Pulmonary artery endothelial cell (primary cell): ENCODE data around the gene RRP1. TPM values are rescaled to one million over a fixed set of nuclear protein-coding genes. Genes with fewer than 3 reads are reported as not detected.

ENCODE experiments used
- DNase-seq: peaks from one replicate; pipeline ENCODE4 v3.0.0-alpha.2; 2011; ENCODE audit warnings: low read depth, low spot score
- total RNA-seq: library from RNA; depleted of rRNA; stranded (reverse); fragments of >200 nt; gene quantifications from 2 replicates; pipeline ENCODE4 v1.2.3, GENCODE V29; 2014

Gene RRP1
- total RNA-seq, 1 donor from 2014 or later, result 28.2 TPM

DNA sequence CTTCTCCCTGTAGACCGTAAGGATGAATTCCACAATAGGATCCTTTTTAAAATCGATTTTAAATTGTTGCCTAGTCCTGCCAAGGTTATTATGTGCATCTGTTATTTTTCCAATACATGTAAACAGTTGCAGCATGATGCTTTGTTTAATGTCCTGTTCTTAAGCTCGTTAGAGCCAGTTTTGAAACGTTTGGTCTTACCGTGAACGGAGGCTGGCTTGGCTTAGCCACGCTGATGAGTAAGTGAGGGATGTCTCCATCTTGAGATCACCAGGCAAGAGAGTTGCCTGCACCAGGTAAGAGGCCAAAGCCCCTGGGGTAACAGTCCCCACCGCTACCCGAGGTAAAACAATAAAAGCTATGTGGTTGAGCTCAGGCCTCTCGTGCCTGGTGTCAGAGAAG lies 30.6 kb upstream of the RRP1 start:
- DNase-seq, result no peak

DNA sequence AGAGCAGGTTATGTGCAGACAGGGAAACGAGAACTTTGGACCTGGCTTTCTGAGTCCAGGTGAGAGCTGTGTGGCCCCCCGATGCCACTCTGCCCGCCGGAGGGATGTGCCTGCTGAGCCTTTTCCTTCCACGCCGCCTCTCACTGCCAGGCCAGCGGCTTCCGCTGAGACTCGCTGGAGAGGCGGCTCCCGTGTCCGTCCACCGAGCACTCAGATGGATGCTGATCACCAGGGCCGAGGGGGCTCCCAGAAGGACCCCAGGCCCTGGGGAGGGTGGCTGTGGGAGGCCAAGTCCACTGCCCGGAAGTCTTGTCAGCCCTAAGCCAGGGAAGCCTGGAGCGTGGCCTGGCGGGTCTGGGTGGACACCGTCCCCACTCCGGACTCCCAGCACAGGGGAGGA lies 29.7 kb upstream of the RRP1 start:
- no peak for DNase-seq

DNA sequence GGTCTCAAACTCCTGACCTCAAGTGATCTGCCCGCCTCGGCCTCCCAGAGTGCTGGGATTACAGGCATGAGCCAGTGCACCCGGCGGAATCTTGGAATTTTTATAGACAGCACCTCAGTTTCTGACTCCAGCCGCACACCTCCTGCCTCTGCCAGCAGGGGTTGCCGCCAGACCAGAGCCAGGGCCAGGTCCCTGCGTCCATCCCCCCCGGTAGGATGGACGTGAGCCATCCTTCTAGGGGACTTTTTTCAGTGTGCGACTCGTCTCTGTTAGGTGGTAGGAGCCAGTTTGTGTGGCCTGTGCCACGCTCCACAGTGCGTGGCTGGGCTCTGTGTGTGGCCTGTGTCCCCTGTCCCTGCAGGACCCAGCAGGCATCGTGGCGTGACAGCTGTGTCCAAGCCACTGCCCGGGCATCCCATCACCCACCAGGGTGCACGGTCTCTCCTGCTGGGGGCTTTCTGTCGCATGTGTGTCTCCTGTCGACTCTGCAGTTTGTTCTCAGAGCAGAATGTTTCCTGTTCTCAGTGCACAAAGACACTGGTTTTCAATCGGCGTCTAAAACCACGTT lies 28.9 kb upstream of the RRP1 start:
- no peak for DNase-seq

DNA sequence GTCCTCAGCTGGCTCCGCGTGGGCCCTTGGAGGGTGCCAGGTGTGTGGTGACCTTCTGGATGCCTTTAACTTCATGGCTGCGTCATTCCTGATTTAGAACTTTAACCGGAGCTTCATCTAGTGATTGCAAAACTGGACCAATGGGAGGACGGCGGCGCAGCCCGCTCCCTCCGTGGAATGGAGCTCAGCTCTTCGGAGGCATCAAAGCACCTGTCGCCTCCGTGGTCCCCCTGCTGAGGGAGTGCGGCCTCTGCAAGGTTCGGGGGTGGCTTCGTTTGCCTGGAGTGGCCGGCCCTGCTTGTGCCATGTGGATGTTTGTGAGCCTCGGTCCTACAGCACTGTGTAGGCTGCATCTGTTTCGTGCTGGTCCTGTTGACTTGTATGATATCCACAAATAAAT lies 27.5 kb upstream of the RRP1 start:
- no peak for DNase-seq

DNA sequence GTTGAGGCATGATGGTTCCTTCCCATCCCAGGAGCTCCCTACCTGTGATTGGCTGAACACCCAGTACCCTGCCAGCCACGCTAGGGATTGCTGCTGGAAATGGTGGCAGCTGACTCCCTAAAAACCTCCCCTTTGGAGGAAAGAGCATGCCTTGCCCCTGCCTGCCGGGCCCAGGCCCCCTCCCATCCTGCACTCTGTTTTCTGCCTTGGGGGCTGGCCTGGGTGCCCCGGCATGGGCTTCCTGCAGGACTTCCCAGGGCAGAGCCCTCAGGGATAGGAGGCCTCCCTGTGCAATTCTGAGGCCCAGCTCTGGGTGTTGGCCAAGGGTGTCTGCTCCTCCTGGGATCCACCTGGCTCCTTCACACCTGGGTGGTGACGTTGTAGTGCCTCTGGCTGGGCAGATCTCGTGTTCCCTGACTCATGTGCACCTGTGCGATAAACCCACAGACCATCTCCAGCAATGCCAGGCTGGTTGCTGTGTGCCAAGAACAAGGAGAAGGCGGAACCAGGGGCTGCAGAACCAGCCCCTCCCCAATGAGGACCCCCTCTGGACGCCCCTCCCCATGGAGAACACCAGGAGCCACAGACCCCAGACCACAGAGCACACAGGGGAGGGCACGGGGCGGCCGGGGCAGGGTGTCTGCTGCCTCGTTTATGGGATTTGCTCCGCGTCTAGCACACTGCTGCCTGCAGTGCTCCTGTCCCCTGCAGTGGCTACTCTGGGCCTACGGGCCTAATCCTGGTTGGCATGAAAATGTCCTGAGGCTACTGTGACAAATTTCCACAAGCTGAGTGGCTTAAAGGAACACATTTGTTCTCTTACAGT lies 26.9 kb upstream of the RRP1 start:
- no peak for DNase-seq

DNA sequence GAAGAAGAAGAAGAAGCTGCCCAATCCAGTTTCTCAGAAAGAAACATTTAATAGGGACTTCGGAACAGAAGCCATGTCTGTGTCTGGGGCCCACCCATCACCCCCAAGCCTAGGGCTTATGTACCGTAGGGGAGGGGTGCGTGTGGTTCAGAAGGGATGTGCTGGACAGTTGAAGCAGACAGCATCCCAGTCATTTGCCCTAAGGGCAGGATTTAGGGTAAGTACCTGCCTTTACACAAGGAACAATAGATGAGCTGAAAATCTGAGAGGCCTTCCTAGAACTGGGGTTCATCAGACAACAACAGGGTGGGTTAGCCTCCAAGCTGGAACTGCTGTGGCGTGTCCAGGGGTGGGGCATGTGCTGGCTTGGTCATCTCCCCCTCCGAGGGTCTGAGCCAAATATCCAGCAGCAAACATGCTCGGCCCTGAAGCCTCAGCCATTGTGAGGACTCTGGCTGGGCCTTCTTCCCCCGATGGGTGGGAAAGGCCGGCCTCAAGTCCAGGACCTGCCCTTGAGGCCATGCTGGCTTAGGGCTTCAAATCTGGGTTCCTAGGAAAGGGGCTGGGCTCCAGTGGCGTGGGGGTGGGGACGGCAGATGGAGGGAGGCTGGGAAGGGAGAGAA lies 25.4 kb upstream of the RRP1 start:
- DNase-seq, result no peak

DNA sequence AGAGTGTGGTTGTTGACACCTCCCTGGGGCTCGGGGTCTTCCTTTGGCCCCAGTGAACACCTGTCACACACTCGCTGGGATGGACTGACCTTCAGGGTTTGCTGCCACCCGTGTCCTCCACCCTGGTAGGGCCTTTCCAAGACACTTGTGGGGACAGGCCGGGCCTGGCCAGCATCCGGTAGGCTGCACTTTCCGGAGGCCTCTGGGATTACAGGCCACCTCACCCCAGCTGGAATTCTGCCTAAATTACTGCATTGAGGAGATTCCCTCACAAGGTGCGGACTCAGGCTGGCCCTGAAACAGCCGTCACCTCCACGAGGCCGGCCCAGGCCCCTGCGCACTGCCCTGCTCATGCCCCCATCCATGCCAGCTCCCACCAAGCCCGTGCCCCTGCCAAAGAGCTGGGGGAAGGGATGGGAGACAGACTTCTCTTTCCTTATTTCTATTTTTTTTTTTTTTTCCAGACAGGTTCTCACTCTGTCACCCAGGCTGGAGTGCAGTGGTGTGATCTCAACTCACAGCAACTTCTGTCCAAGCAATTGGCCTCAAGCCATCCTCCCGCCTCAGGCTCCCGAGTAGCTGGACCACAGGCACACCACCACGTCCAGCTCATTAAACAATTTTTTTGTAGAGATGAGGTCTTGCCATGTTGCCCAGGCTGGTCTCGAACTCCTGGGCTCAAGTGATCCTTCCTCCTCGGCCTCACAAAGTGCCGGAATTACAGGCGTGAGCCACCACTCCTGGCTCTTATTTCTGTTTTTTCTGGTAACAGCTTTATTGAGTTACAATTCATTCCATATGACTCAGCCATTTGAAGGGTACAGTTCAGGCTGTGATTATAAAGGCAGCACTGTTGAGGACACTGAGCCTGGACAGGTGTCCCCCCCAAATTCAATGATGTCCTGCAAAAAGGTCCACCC lies 24.5 kb upstream of the RRP1 start:
- no peak for DNase-seq

DNA sequence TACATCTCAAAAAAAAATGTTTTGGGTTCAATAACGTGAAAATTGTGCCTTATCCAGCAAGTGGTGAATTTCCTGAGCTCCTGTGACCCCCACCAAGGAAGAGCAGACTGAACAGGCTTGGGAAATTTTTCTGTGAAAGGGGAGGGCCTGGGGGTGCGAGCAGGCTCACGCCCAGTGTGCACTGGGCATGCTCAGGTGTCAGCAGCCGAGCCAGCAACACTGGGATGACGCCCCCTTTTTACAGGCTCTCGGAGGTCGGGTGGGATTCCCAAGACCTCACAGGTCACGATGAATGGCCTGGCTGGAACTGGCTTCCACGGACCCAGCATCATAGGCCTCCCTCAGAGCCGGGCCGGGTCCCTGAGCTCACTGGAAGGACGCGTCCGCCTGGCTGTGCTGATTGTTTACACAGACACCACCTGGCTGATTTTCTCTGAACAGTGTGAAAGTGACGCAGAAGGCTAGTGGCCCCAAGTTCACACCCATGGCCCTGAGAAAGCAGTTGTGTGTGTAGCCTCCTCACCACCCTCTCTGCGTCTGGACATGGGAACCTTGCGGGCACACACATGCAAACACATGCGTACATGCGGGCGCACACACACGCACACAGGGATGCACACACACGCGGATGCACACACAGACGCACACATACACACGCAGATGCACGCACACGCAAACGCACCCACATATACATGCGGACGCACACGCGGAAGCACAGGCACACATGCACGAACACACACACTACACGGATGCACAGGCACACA lies 22.5 kb upstream of the RRP1 start:
- no peak for DNase-seq

DNA sequence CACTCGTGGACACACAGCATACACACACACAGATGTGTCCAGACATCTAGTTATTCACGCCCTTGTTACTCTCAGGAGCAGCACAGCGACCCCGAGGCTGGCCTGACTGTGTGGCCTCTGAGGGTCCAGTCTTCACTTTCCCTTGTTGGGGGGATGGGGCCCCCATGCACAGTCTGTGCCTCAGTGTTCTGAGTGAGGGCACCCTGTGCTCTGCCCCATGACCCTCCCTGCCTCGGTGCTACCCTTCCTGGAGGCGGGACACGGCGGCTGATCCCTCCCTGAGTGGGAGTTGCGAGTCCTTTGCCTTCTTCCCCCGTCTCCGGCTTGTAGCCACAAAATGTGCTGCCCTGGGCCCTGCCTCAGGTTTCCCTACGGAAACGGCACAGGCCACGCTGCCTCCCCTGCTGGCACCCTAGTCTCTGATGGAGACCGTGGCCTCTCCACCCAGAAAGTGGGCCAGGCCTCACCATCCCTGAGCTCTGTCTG lies 21.8 kb upstream of the RRP1 start:
- no peak for DNase-seq

DNA sequence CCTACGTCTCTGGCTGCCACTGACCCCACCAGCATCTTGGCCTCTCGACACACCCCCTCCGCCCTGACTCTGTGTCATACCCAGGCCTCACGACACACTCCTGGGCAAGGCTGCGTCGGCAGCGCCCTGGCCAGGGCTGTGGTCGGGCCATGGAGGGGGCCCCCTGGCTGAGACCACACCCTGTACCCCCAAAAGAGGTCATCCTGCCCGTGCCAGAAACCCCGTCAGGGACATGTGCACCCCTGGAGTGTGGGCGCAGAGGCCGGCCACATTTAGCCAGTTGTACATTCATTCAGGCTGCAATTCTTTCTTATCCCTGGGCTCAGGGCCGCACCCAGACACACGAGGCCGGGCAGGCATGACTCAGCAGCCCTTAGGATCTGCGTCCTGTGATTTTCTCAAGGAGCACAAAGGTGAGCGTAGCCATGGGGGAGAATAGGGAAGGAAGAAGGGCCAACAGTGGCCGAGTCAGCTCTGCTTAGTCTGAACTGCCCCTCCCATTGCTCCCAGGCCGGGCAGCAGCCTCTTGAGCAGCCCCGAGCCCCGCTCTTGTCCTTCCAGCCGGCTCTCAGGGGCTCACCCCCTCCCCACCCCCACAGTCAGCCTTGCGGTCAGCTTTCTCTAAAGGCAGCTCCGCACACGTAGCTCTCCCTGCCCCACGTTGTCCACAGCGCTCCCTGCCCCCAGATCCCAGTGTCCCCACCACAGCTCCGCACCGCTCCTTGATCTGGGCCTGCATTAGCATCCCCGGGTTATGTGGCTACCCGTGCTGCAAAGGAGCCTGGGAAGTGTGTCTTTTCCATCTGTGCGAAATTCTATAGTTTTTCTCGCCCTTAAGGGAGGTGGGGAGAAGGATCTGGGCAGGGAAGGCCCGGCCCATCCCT lies 21.2 kb upstream of the RRP1 start:
- DNase-seq, result no peak

DNA sequence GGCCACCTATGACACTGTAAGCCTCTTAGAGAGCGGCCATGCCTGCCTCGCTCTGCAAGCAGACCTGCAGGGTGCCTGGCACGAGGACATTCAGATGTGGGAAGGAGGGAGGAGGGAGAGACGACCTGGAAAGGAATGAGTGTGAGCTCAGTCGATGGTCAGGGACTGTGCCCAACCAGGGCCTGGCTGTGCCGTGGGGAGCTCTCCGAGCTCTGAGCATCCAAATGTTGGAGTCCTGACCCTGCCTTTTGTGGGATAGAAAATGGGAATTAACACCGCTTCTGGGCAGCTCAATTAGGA lies 20.6 kb upstream of the RRP1 start:
- DNase-seq, result no peak

DNA sequence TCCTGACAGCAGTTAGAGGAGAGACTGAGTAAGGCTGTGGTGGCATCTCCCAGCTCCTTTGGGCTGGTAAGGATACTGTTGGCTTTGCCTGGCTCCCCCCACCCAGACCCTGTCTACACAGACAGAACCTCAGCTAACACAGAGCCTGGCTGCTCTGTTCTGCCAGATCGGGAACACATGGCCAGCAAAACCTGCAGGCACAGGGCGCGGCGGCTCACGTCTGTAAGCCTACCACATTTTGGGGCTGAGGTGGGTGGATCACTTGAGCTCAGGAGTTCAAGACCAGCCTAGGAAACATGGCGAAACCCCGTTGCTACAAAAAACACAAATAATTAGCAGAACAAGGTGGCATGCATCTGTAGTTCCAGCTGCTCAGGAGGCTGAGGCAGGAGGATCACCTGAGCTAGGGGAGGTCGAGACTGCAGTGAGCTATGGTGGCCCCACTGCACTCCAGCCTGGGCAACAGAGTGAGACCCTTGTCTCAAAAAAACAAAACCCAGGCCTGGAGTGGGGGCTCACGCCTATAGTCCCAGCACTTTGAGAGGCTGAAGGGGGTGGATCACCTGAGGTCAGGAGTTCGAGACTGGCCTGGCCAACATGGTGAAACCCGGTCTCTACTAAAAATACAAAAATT lies 19.9 kb upstream of the RRP1 start:
- DNase-seq, result no peak

DNA sequence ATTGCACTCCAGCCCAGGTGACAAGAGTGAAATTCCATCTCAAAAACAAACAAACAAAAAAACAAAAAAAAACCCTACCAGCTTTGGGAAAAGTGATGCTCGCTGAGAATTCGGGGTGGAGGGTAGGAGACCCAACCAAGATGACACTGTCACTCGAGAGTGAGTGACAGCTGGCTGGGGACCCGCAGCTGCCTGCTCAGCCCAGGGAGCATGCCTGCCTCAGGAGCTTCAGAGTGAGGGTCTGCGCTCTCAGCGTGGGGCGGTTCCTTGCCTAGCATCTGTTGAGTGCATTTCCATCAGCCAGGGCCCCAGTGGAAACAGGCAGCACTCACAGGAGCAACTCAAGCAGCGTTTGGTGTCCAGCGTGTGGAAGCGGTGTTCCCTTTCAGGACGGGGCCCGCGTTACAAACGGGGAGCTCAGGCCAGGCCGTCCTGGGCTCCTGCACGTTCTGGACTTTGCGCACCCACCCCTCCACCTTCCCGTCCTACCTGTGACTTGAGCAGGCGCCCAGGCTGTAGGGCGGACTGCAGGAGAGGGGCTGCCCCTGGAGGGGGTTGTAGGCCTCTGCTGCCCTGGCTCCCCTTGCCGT lies 19.2 kb upstream of the RRP1 start:
- no peak for DNase-seq

DNA sequence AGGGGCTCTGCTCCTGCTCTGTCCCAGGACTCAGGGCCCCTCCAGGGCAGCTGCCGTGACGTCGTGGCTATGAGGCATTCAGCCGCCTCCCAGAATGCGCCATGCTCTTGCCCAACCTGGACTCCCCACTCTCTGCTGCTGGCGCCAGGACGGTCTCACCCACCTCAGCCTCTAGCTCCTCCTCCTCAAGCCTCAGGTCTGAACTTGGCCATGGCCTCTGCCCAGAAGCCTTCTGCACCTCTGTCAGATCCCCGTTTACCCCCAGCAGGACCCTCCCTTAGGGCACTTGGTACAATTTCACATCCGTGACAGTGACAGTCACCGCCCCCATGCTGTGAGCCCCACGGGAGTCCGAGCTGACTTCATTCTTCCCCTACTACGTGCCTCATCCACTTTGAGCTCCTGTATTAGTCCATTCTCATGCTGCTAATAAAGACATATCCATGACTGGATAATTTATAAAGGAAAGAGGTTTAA lies 18.1 kb upstream of the RRP1 start:
- DNase-seq, result no peak

DNA sequence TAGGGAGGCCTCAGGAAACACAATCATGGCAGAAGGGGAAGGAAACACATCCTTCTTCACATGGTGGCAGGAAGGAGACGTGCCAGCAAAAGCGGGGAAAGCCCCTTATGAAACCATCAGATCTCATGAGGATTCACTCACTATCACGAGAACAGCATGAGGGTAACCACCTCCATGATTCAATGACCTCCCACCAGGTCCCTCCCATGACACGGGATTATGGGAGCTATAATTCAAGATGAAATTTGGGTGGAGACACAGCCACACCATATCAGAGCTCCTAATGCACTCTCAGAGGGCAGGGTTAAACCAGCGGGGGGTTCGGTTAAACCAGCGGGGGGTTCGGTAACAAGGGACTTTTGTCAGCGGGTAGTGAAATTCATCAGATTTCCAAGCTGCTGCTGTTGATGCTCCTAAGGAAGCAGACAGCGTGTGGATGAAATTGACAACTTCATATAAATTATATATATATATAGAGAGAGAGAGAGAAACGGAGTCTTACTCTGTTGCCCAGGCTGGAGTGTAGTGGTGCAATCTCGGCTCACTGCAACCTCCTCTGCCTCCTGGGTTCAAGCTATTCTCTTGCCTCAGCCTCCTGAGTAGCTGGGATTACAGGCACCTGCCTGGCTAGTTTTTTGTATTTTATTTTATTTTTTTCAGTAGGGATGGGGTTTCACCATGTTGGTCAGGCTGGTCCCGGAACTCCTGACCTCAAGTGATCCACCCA lies 17.5 kb upstream of the RRP1 start:
- DNase-seq, result no peak

DNA sequence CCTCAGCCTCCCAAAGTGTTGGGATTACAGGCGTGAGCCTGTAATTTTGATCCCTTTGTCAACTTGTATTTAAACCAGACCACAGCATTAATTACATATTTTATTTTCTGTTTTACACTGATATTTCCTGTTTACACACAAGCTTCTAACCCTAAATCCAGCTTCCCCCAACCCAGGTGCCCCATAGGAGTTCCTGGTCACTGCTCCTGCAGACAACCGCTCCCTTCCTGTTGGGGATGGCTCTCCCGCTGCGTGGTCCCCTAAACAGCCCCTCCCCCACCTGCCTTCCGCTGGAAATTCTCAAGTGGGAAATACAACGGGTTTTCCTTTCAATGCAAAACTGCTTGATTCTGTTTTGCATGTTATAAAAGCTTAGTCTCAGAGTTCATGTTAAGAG lies 17.0 kb upstream of the RRP1 start:
- DNase-seq, result no peak

DNA sequence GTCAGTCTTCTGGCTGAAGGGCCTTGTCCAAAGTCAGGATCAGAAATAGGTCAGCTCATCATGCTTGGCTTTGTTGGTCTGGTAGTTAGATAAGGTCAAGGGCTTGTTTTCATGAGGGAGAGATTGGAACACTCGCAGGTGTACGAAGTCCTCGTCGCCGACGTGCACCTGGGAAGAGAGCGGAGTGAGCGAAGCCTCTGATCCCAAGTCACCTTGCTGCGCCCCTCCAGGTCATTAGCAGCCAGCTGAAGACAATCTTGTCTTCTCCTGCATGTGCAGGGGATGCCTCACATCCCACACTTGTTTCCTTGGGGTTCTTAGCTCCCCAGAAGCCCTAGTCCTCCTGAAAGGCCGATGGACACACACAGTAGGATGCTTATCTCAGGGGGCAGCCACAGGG lies 15.2 kb upstream of the RRP1 start:
- no peak for DNase-seq

DNA sequence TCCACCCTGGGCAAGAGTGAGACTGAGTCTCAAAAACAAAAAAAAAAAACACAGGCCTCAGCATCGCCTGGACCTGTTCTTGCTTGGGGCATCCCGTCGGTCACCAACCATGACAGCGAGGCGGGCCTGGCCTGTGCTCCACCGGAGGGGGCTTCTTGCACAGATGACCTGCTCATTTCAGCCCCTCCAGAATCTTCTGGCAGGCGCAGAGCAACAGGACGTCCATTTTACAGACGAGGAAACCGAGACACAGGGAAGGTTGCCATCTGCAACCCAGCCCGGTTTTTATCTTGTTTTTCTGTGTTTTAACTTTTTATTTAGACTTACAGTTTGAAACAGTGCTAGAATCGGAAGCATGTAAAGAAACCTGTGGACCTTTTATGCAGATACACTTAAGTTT lies 14.2 kb upstream of the RRP1 start:
- no peak for DNase-seq
